ENCODE results near the gene KCNK7. TPM values are rescaled to one million over a fixed set of nuclear protein-coding genes. Genes with fewer than 3 reads are reported as not detected.
"Not testable (repeated sequence)": the region's sequence is repeated elsewhere in the genome, so short reads cannot be mapped to it uniquely, and the experiment has no call there.

KCNK7 gene
- total RNA-seq = 0.58 TPM in 1 of 2 replicates, not detected in the other

- no peak for DNase-seq (ENCODE audit: extremely low read depth, low read depth, low spot score)
These were observed at the start of gene KCNK7 for GRCh38 chr11:65595543-65596281. KCNK7 (minus strand) TSS chr11:65595800; CDS start chr11:65595772, 28 bp downstream.

- DNase-seq (ENCODE audit: extremely low read depth, low read depth, low spot score) = no peak
These were observed 49.2 kb upstream of the KCNK7 start for GRCh38 chr11:65644837-65645236.

- DNase-seq (ENCODE audit: extremely low read depth, low read depth, low spot score) = no peak
These were observed 48.4 kb upstream of the KCNK7 start for GRCh38 chr11:65643971-65644370.

- DNase-seq (ENCODE audit: extremely low read depth, low read depth, low spot score) = no peak
These were observed 46.5 kb upstream of the KCNK7 start for GRCh38 chr11:65642014-65642671.

- DNase-seq (ENCODE audit: extremely low read depth, low read depth, low spot score) = no peak
These were observed 45.9 kb upstream of the KCNK7 start for GRCh38 chr11:65641297-65642013.

GRCh38 chr11:65640483-65641296, 45.1 kb upstream of the KCNK7 start:
- DNase-seq (ENCODE audit: extremely low read depth, low read depth, low spot score) = no peak

GRCh38 chr11:65639623-65640482, 44.3 kb upstream of the KCNK7 start:
- no peak for DNase-seq (ENCODE audit: extremely low read depth, low read depth, low spot score)

GRCh38 chr11:65639228-65639597, 43.6 kb upstream of the KCNK7 start:
- DNase-seq (ENCODE audit: extremely low read depth, low read depth, low spot score) = not testable (repeated sequence)

- no peak for DNase-seq (ENCODE audit: extremely low read depth, low read depth, low spot score)
These were observed 42.3 kb upstream of the KCNK7 start, which contains the start of gene SIPA1 for GRCh38 chr11:65637794-65638419. SIPA1 (plus strand) TSS chr11:65638101; CDS start chr11:65640922, 2,821 bp downstream.

GRCh38 chr11:65637032-65637557, 41.5 kb upstream of the KCNK7 start:
- DNase-seq (ENCODE audit: extremely low read depth, low read depth, low spot score) = no peak

- DNase-seq (ENCODE audit: extremely low read depth, low read depth, low spot score) = no peak
These were observed 40.8 kb upstream of the KCNK7 start for GRCh38 chr11:65636108-65637031.

- DNase-seq (ENCODE audit: extremely low read depth, low read depth, low spot score) = no peak
These were observed 39.5 kb upstream of the KCNK7 start for GRCh38 chr11:65634905-65635731.

GRCh38 chr11:65634440-65634839, 38.8 kb upstream of the KCNK7 start:
- no peak for DNase-seq (ENCODE audit: extremely low read depth, low read depth, low spot score)

GRCh38 chr11:65634109-65634436, 38.5 kb upstream of the KCNK7 start:
- DNase-seq (ENCODE audit: extremely low read depth, low read depth, low spot score) = no peak

GRCh38 chr11:65633390-65634108, 37.9 kb upstream of the KCNK7 start:
- DNase-seq (ENCODE audit: extremely low read depth, low read depth, low spot score) = no peak

- no peak for DNase-seq (ENCODE audit: extremely low read depth, low read depth, low spot score)
These were observed 34.6 kb upstream of the KCNK7 start for GRCh38 chr11:65630215-65630614.

GRCh38 chr11:65629579-65629978, 34.0 kb upstream of the KCNK7 start:
- DNase-seq (ENCODE audit: extremely low read depth, low read depth, low spot score) = no peak
